ENCODE results near the gene TEAD4. TPM values are rescaled to one million over a fixed set of nuclear protein-coding genes. Genes with fewer than 3 reads are reported as not detected.

Gene TEAD4
- total RNA-seq, 1 donor from 2014 or later, result 0.41 TPM

DNA sequence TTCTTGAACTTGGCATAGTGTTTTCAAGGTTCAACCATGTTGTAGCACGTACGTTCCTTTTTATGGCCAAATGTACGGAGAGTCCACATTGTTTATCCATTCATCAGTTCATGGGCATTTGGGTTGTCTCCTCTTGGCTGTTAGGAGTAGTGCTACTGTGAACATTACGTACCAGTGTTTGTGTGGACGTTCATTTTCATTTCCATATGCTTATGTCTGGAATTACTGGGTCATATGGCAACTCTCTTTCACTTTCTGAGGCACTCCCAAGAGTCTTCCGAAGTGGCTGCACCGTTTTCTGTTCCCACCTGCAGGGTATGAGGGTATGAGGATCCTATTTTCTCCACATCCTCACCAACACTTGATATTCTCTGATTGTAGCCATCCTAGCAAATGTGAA is 68.9 kb downstream of the TEAD4 start:
- no peak for FAIRE-seq
- DNase-seq (ENCODE audit: low spot score in 2 of 2), result no peak

DNA sequence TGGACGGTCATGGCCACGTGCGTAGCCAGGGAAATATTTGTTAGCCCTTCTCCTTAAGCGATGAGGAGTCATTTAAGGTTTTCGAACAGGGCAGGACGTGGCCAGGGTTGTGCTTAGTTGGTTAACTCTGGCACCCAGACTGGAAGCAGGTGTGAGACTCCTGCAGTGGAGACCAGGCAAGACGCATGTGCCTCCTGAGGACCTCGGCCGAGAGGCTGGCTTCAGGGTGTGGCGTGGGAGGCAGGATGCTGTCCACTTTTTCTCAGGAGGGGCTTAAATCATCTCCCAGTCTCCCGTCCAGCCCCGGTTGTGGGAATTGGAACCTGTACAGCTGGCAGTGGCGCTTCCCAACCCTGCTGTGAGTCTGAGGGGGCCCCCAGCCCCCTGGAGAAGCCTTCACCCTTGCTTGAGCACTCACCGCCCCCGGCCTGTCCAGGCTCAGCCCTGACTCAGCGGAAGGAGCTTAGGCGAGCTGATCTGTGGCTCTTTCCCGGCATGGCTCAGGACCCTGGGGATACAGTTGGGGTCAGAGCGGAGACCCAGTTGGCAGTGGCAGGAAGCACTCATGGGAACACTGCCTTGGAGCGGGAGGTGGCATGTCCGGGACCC is 71.7 kb downstream of the TEAD4 start:
- no peak for DNase-seq (ENCODE audit: low spot score in 2 of 2)
- FAIRE-seq, result no peak

DNA sequence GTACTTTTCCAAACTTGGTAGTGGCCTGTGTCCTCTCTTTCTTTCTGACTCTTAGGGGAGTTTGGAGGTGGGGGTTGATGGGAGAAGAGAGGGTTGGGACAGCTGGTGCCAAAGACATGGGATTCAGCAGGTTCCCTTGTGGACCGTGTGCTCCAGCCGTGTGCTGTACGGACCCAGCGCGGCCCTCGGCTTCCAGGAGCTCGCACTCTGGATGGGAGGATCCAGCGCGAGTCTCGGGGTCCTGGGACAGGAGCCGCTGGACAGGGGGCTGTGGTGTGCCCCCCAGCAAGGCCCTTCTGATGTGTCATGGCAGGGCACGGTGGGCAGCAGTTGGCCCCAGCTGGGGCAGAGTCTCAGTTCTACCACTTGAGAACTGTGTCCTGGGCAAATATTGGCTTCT is 73.0 kb downstream of the TEAD4 start:
- DNase-seq (ENCODE audit: low spot score in 2 of 2), result no peak
- no peak for FAIRE-seq

DNA sequence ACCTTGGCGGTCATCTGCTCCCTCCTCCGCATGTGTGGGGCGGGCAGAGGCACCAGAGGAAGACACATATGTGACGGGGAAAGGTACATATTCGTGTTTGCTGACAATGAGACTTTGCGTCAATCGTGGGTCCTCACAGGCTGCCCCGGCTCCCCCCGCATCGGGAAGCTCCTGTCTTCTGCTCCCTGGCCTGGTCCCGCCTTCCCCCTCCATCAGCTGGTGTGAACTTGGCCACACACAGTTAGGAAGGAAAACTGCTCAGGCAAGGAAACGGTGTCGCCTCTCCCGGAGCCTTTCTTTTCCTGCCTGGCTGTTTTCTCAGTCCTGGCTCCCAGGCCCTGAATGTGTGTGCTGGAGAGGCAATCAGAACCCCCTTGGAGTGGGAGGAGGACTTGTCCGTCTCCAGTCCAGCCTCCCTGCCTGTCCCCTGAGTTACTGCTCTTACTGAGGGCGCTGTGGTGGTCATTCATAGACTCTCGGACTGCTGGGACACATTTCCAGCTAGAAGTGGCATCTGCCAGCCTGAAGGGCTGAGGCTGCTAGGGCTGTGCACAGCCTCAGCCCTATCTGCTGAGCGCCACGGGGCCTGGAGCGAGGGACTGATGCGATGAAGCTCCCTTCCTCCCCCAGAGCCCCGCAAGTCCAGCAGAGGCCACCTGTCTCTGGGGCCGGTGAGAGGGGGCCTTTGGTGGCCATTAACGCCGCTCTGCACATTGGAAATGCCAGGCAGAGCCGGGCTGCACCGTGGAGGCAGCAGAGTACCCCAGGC is 73.8 kb downstream of the TEAD4 start:
- FAIRE-seq (no peak), DNase-seq (ENCODE audit: low spot score in 2 of 2) (no peak)

DNA sequence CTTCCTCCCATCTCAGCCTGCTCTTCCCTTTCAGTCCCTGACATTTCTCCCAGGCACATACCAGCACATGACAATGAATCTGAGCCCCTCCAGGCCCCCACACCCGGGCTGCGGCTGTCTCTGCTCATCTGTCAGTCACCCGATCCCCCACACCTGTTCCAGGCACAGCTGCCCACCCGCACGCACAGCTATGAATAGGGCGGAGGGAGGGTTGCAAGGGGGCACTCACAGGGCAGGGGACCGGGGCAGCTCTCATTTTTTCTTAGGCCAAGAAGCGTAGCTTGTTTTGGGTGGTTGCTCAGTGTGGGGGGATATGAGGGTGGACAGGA is 74.3 kb downstream of the TEAD4 start:
- no peak for DNase-seq (ENCODE audit: low spot score in 2 of 2)
- FAIRE-seq, result no peak

DNA sequence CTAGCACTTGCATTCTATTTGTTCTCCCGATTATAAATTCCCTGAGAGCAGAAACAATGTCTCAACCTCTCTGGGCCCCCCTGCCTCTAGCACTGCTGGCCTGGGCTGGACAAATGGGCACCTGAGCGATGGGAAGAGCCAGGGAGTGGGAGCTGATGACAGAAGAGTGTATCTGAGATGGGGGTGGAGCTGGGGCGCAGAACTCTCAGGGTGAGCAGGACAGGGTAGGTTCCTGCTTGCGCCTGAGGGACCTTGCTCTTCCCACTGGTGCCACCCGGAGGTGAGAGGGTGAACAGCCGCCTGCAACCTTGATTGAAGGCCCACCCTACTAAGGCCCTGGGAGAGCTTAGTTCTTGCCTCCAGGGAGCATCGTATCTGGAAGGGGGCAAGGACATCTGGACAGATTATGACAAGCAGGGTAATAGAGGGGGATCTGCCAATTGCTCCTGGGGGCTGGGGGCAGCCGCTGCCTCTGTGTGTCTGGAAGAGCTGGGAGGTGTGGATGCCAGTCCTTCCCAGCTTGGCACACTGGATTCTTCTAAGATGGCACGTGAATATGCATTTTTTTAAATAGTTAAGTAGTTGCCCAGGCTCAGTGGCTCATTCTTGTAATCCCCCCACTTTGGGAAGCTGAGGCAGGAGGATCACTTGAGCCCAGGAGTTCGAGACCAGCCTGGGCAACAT is 75.0 kb downstream of the TEAD4 start:
- peak; percentile 57 to 74 for DNase-seq (ENCODE audit: low spot score in 2 of 2)
- FAIRE-seq, result no peak

DNA sequence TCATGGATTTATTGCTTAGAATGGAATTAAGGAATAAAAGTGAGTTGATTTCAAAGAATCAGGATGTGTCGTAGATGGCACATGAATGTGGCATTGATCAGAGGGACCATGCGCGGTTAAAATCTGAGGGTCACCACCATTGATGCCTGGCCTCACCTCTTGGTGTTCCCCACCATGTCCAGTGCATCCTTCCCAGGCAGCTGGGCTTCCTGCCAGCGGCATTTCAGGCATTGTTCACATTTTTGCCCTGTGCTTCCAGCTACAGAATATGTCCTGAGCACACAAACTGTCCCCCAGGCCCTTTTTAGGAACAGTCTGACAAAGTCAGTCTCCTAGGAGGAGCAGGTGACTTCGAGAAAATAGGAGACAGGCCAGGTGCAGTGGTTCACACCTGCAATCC is 76.0 kb downstream of the TEAD4 start:
- no peak for DNase-seq (ENCODE audit: low spot score in 2 of 2)
- no peak for FAIRE-seq

DNA sequence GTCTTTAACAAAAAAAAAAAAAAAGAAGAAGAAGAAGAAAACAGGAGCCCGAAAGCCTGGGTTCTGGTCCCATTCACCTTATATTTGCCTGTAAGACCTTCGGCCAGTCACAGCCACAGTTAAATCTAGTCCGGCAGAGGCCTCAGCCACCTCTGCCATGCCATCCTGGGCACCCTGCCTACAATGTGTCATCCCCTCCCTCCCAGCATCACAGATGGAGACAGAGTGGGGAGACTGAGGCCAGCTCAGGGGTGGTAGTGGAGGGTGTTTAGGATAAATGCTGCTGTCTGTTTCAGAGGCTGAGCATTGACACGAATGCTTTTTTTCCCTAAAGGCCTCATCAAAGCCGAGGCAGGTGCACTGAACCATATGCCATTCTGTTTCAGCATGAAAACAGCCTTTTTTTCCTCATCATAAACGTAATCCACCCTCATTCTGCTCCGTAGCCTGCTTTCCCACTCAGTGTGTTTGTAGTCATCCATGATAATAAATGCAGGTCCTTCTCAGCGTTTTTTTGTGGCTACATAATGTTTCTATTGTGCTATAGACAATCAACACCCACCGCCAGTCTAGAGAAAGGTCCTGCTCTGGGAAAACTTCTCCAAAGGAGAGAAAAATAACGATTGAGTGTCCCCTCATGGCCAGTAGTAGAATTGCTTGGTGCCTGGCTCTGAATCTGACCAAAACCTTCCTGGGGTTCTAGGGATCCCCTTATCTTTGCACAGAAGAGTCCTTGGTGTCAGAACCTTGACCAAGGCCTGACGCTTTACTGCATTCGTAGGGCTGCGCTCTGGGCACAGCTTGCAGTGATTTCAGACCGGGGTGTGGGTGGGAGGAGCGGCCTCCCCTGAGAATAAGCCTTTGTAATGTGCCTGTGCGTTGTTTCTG is 76.9 kb downstream of the TEAD4 start:
- DNase-seq (ENCODE audit: low spot score in 2 of 2), result peak; percentile 64 to 67
- no peak for FAIRE-seq

DNA sequence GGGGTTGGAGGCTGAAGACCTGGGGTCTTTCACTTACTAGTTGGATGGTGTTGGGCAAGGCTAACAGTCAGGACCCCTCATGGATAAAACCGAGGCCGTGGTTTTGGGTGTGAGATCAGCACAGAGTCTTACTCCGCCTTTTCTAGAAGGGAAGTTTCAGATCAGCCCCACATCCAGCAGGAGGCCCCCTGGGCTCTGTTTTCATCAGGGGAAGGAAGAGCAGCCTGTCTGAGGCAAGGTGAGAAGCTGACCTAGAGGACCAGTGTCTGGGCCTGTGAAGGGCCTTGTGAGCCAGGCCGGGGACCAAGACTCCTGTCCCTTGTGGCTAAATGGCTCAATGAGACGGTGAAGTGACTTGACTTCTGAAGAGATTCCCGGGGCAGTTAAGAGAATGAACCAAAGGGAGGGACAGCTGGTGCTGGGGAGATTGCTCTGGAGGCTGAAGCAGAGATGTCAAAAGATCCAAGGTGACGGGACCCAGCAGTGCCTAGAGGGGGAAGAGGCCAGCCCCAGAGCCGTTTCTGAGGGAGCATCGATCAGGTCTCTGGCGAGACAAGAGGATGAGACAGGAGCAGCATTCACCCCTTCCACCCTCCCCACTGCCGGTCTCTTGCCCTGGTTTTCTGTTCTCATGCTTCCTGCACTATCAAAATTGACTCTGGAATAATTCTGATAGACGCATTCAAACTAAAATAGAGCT is 77.9 kb downstream of the TEAD4 start:
- FAIRE-seq, result no peak

DNA sequence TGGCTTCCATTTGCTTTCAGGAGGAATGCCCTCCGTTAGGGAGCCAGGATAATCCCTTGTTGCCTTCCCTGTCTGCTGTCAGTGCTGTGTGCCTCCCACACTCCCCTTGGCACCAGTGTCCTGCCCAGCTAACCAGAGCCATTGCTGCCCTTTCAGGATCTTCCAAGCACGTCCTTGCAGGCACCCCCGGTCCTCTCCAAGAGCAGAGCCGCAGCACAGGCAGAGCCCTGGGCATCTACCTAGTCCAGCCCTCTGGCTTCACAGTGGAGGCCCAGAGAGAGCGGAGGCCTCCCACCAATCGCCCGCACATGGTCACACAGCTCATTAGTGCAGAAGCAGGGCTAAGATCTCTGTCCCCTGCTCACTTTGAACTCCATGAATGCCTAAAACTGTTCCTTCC is 79.0 kb downstream of the TEAD4 start:
- DNase-seq (ENCODE audit: low spot score in 2 of 2), result no peak
- FAIRE-seq, result no peak

More for the DNA sequence above, 77.9 kb downstream of the TEAD4 start:
- no peak for DNase-seq (ENCODE audit: low spot score in 2 of 2)

DNA sequence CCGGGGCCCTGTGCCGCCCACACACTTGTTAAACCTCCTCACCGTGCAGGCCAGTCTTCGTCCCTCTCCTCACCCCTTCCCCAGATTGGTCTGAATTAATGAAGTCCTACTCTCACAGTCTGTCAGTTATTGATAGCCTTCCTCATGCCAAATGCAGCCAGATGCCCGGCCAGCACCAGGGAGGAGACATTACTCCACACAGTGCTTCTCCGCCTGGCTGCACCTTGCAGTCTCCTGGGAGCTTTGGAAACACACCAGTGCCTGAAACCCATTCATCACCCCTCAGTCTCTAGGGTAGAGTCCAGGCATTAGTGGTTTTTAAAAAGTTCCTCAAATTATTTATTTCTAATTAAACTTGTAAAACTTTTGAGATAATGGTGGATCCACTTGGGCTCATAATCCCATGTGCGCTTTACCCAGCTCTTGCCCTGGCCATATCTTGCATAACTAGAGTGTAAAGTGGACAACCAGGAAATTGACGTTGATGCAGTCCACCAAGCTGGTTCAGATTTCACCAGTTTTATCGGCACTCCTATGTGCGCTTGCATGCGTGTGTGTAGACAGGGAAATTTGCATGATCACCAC is 79.8 kb downstream of the TEAD4 start:
- FAIRE-seq, result no peak
- DNase-seq (ENCODE audit: low spot score in 2 of 2), result no peak

DNA sequence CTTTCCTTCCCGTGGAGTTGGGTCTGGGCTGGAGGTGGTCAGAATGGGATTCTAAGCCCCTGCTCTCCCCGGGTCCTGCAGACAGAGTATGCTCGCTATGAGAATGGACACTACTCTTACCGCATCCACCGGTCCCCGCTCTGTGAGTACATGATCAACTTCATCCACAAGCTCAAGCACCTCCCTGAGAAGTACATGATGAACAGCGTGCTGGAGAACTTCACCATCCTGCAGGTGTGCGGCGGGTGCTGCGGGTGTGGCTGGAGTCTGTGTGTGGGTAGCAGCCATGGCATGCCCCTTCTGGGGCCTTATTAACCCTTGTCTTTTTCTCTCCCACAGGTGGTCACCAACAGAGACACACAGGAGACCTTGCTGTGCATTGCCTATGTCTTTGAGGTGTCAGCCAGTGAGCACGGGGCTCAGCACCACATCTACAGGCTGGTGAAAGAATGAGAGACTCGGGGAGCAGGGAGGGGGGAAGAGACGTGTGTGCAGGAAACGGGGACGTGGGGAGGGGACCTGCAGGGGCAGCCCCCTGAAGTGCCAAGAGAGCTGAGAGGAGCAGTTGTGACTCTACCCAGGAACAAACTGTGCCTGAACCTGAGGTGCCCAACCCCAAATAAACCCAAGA is 80.9 kb downstream of the TEAD4 start:
- DNase-seq (ENCODE audit: low spot score in 2 of 2), result no peak
- no peak for FAIRE-seq

DNA sequence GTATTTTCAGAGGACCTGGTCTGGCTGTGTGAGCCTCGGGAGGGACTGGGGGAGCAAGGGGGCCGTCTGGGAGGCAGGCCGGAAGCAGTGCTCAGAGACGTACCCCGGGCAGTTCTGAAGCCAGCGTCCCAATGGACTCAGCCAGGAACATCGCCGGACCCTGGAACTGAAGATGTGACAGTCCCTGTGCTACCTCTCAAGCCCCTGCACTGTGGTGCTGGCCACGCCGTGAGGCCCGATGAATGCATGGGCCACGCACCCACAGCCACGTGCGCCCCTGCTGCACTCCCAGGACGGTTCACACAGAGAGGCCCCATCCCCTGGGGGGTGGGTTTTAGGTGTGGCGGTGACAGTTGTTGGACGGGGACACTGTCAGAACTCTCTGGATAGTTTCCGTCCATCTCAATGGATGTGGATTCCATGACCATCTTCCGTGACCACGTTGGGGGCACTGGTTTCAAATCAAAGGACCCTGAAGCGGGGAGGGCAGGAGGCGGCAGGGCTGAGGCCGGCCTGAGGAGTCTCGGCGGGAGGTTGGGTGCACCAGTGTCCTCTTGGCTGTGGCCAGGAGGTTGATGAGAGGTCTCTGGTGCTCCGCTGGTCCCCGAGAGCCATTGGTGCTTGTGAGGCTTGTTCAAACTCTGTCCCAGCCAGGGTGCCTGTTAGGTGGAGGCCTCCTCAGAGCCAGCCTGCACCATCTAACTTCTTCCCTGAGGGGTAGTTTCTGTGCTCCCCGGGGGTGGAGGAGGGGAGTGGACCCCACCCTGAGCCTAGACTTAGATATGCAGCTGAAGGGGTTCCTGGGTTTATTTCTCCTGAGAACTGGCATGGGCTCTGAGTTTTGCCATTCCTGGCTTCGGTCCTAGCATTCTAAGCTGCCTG is 81.7 kb downstream of the TEAD4 start:
- no peak for FAIRE-seq

DNA sequence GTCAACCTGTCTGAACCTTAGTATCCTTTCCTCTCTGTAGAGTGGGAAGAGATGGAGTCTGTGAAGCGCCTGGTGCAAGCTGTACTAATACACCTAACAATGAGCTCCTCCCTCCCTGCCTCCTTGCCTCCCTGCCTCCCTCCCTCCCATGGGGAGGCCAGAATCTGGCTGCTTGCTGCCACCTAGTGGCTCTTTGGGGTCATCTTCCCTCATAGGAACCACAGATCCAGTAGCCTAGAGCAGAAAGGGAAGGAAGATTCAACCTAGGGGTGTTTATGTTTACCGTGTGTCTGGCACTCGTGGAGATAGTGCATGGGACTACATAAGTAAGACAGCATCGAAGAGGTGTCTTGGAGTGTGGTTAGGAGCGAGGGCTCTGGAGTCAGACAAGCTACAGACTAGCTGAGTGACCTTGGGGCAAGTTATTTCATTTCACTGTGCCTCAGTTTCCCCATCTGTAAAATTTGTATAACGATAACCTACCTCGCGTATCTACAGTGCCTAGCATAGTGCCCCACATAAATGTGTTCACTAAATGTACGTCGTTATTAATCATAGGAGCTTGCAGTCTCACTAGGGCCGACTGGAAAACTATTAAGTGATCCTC is 82.5 kb downstream of the TEAD4 start:
- FAIRE-seq (no peak), DNase-seq (ENCODE audit: low spot score in 2 of 2) (peak; percentile 70 to 88)

More for the DNA sequence above, 81.7 kb downstream of the TEAD4 start:
- no peak for DNase-seq (ENCODE audit: low spot score in 2 of 2)

DNA sequence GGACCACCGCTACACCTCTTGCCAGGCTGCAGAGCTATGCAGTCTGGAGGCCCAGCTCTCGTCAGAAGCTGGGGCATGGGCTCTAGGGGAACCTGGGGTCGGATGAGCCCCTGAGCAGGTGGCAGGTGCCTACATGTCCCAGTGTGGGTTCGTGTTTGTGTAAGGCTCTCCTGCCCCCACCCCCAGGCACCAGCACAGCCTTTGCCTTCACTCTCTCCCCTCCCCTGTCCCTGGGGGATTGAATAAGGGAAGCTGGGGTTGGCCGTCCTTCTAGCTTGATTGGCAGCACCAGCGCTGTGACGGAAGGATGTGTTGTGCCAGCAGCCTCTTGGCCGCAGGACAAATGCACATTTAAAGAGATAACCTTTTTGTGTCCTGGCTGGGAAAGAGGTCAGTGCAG is 83.2 kb downstream of the TEAD4 start:
- no peak for FAIRE-seq

DNA sequence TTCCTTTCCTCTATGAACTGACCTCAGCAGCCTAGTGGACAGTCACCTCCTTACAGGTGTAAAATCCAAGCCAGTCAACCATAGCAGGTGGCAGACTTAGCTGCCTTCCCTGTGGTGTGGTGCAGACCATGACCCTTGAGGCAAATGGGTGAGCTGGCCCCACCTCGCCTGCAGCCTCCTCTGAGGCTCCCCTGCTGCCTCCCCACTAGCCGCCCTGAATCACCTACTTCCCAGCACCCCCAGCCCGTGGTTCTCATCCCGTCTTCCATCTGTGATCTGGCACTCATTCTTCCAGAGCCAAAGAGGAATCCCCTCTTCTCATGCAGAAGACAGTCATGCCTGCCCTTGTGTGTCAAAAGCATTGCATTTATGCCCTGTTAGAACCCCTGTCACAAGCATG is 83.6 kb downstream of the TEAD4 start:
- FAIRE-seq, result no peak
- DNase-seq (ENCODE audit: low spot score in 2 of 2), result no peak

More for the DNA sequence above, 83.2 kb downstream of the TEAD4 start:
- no peak for DNase-seq (ENCODE audit: low spot score in 2 of 2)

DNA sequence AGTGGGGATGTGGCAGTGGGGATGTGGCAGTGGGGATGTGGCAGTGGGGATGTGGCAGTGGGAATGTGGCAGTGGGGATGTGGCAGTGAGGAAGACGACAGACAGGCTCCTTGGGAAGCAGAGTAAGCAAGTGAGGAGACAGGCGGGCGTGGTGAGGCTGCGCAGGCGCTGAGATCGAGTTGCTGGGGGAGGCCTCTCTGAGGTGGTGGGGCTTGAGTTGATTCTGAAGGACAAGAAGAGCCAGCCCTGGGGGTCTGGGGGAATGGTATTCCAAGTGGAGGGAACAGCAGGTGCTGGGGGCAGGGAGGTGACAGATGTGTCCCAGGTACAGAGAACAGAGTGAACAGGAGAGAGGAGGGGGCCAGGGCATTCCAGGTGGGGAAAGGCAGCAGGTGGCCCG is 84.2 kb downstream of the TEAD4 start:
- no peak for DNase-seq (ENCODE audit: low spot score in 2 of 2)
- no peak for FAIRE-seq

DNA sequence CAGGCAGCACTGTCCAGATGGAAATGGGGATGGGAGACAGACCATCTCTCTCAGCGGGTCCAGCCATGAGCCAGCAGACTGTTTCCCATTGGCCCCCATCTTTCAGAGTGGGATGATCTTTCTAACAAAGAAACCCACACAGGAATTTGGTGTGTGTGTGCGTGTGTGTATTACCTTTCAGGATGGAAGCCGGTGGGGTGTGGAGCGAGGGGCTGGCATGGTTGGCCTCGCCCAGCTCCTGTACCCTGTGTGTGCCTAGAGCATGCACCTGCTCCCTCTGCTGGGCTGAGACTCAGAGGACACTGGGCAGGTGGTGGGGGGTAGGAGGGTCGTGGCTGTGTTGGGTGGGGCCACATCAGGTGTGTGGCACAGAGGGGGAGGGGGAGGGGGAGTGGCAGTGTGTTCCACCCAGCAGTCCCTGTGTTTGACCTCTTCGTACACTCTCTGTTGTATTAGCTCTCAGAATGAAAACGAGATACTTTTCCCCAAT is 85.0 kb downstream of the TEAD4 start:
- DNase-seq (ENCODE audit: low spot score in 2 of 2) (no peak), FAIRE-seq (no peak)
